Fibroblast of lung (primary cell): ENCODE results near the gene SEPTIN2. TPM values are rescaled to one million over a fixed set of nuclear protein-coding genes. Genes with fewer than 3 reads are reported as not detected.

Source experiments
- DNase-seq, 2 donors: peaks; one replicate each; pipeline versions ENCODE4 v3.0.0 to v3.0.0-alpha.2; 2010; ENCODE audit warnings: low read depth in 2 of 2
- H2AFZ ChIP-seq: 2 replicates; pipeline ENCODE4 v1.5.1; 2012; ENCODE audit warnings: low read length, control low read depth, inconsistent platforms
- H3K27ac ChIP-seq: 2 replicates; pipeline ENCODE4 v1.5.1; 2011; ENCODE audit warnings: low read length, control low read depth; ENCODE audit not compliant: insufficient read depth
- H3K27me3 ChIP-seq: 2 replicates; pipeline ENCODE4 v1.5.1; 2011; ENCODE audit warnings: mild to moderate bottlenecking, low read length; ENCODE audit not compliant: control insufficient read depth, insufficient read depth
- H3K36me3 ChIP-seq: 2 replicates; pipeline ENCODE4 v1.5.1; 2011; ENCODE audit warnings: low read length; ENCODE audit not compliant: control insufficient read depth, insufficient read depth
- H3K4me1 ChIP-seq: 2 replicates; pipeline ENCODE4 v1.5.1; 2011; ENCODE audit warnings: low read length; ENCODE audit not compliant: control insufficient read depth, insufficient read depth; ENCODE audit errors: extremely low read depth
- H3K4me2 ChIP-seq: 2 replicates; pipeline ENCODE4 v1.5.1; 2011; ENCODE audit warnings: low read length, control low read depth; ENCODE audit not compliant: insufficient read depth; ENCODE audit errors: extremely low read depth
- H3K4me3 ChIP-seq, 4 experiments: fragments of 200-600 bp in 1 of 4; sonication (generic) in 1 of 4; replicated peaks in 1 of 4; 2 replicates each; pipeline ENCODE4 v1.5.1; 2011 to 2016; ENCODE audit warnings: low read length in 4 of 4, low read depth in 3 of 4, mild to moderate bottlenecking in 3 of 4, control low read depth in 2 of 4, inconsistent platforms in 1 of 4, mixed read lengths in 1 of 4; ENCODE audit not compliant: insufficient read depth in 1 of 4; ENCODE audit errors: control extremely low read depth in 1 of 4
- H3K79me2 ChIP-seq: 2 replicates; pipeline ENCODE4 v1.5.1; 2012; ENCODE audit warnings: mild to moderate bottlenecking, low read length, inconsistent platforms; ENCODE audit not compliant: control insufficient read depth, insufficient read depth
- H3K9ac ChIP-seq: 2 replicates; pipeline ENCODE4 v1.5.1; 2011; ENCODE audit warnings: mild to moderate bottlenecking, low read length, control low read depth; ENCODE audit not compliant: insufficient read depth
- H3K9me3 ChIP-seq: 2 replicates; pipeline ENCODE4 v1.5.1; 2012; ENCODE audit warnings: low read depth, low read length; ENCODE audit not compliant: control insufficient read depth, insufficient read depth
- H4K20me1 ChIP-seq: 2 replicates; pipeline ENCODE4 v1.5.1; 2011; ENCODE audit warnings: low read length; ENCODE audit not compliant: control insufficient read depth, insufficient read depth; ENCODE audit errors: extremely low read depth
- CTCF ChIP-seq, 2 donors: IDR thresholded peaks in 1 of 2; conservative IDR thresholded peaks in 1 of 2; 1 replicate in 1 of 2; 2 replicates in 1 of 2; pipeline ENCODE4 v1.5.1; 2011 to 2012; ENCODE audit warnings: low read length in 2 of 2, control low read depth in 1 of 2, inconsistent platforms in 1 of 2, low read depth in 1 of 2, mild to moderate bottlenecking in 1 of 2
- EZH2 ChIP-seq: IDR thresholded peaks from 2 replicates; pipeline ENCODE4 v1.5.1; 2012; ENCODE audit warnings: low read length, control low read depth, mild to moderate bottlenecking; ENCODE audit errors: missing control alignments
- polyA plus RNA-seq, 2 donors: library from polyadenylated mRNA; depleted of rRNA in 1 of 2; stranded (reverse) in 1 of 2; unstranded in 1 of 2; fragments of >200 nt; gene quantifications; 2 replicates each; pipeline ENCODE4 v1.2.1, GENCODE V29; 2011 to 2012; ENCODE audit warnings: missing spikeins in 1 of 2
- total RNA-seq: library from RNA; depleted of rRNA; stranded (reverse); fragments of >200 nt; gene quantifications from 2 replicates; pipeline ENCODE4 v1.2.1, GENCODE V29; 2014

The SEPTIN2 gene
- total and polyA plus RNA-seq, 2 donors (not counting 1 experiment from before 2014, with no cell fraction given), result 403 to 927 TPM

- Histone ChIP-seq H3K4me2 (no peak overlapping the region), H4K20me1 (no peaks in the 10 kb centered on the region), H3K36me3 (peaks cover 13% of the 10 kb centered on the region), H3K4me1 (peaks cover 6% of the 10 kb centered on the region), H3K27me3 (no peaks in the 10 kb centered on the region), H3K9me3 (no peaks in the 10 kb centered on the region), H3K27ac (no peak overlapping the region), H3K4me3 (no peak overlapping the region), H3K79me2 (peaks cover 2% of the 10 kb centered on the region), H2AFZ (no peak overlapping the region), H3K9ac (no peak overlapping the region)
- DNase-seq, result no peak
- TF ChIP-seq EZH2 (no peak), CTCF (conservative IDR thresholded peaks at IDR 0.05 in 1 of 2, IDR thresholded peaks at IDR 0.05 in 1 of 2; ENCODE audit: low read depth in 1 of 2, low read length in 2 of 2) (no peak)
Measured at GRCh38 chr2:241351640-241352031, 35.9 kb downstream of the SEPTIN2 start.

- no peak overlapping the region for H3K4me3 ChIP-seq
- peaks cover 8% of the 10 kb centered on the region for H3K79me2 ChIP-seq
- no peaks in the 10 kb centered on the region for H3K9me3 ChIP-seq
- peaks cover 6% of the 10 kb centered on the region for H3K4me1 ChIP-seq
- peaks cover 12% of the 10 kb centered on the region for H3K36me3 ChIP-seq
- no peak overlapping the region for H3K27ac ChIP-seq
- no peak overlapping the region for H2AFZ ChIP-seq
- H3K27me3 ChIP-seq, result no peaks in the 10 kb centered on the region
- TF ChIP-seq EZH2, result no peak
- no peak for TF ChIP-seq CTCF (conservative IDR thresholded peaks at IDR 0.05 in 1 of 2, IDR thresholded peaks at IDR 0.05 in 1 of 2; ENCODE audit: low read depth in 1 of 2, low read length in 2 of 2)
- no peak overlapping the region for H3K4me2 ChIP-seq
- H3K9ac ChIP-seq, result no peak overlapping the region
- H4K20me1 ChIP-seq, result no peaks in the 10 kb centered on the region
- DNase-seq, result no peak
Measured at GRCh38 chr2:241352227-241352626, 36.5 kb downstream of the SEPTIN2 start.

- Histone ChIP-seq H3K27ac (no peak overlapping the region), H2AFZ (no peak overlapping the region), H3K79me2 (peaks cover 35% of the 10 kb centered on the region), H3K27me3 (no peaks in the 10 kb centered on the region), H3K9me3 (no peaks in the 10 kb centered on the region), H3K9ac (peak overlapping the region; percentile 17), H4K20me1 (no peaks in the 10 kb centered on the region), H3K4me1 (peaks cover 10% of the 10 kb centered on the region), H3K4me2 (no peak overlapping the region), H3K36me3 (peaks cover 9% of the 10 kb centered on the region), H3K4me3 (peak overlapping the region in 1 of 4 experiments; percentile 29)
- TF ChIP-seq EZH2 (no peak), CTCF (conservative IDR thresholded peaks at IDR 0.05 in 1 of 2, IDR thresholded peaks at IDR 0.05 in 1 of 2; ENCODE audit: low read depth in 1 of 2, low read length in 2 of 2) (no peak)
- peak; percentile 70 for DNase-seq
Measured at GRCh38 chr2:241354668-241355658, 39.2 kb downstream of the SEPTIN2 start.
